Measurements from ENCODE around the gene CAMTA2. TPM values are rescaled to one million over a fixed set of nuclear protein-coding genes. Genes with fewer than 3 reads are reported as not detected.

CAMTA2 gene
- total RNA-seq (8.5 and 18.3 TPM in 2 replicates), polyA plus RNA-seq (12.4 and 16.1 TPM in 2 replicates), polyA minus RNA-seq (ENCODE audit: low replicate concordance) (69.9 and 79.8 TPM in 2 replicates)
- 28.3 and 34.4 TPM in 2 replicates for polyA plus RNA-seq (2012)

GRCh38 chr17:4986951-4987766, at the start of gene CAMTA2:
Gene CAMTA2, minus strand, starts transcription at chr17:4987675. Its CDS starts 1,453 bp downstream, at chr17:4986222.
- DNase-seq (ENCODE audit: low read depth in 2 of 2) = peak; percentile 61 to 69
- TF ChIP-seq EZH2 (IDR thresholded peaks at IDR 0.05; ENCODE audit: low read length, missing control alignments) = no peak
- TF ChIP-seq, protein P1, sequence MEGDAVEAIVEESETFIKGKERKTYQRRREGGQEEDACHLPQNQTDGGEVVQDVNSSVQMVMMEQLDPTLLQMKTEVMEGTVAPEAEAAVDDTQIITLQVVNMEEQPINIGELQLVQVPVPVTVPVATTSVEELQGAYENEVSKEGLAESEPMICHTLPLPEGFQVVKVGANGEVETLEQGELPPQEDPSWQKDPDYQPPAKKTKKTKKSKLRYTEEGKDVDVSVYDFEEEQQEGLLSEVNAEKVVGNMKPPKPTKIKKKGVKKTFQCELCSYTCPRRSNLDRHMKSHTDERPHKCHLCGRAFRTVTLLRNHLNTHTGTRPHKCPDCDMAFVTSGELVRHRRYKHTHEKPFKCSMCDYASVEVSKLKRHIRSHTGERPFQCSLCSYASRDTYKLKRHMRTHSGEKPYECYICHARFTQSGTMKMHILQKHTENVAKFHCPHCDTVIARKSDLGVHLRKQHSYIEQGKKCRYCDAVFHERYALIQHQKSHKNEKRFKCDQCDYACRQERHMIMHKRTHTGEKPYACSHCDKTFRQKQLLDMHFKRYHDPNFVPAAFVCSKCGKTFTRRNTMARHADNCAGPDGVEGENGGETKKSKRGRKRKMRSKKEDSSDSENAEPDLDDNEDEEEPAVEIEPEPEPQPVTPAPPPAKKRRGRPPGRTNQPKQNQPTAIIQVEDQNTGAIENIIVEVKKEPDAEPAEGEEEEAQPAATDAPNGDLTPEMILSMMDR (conservative IDR thresholded peaks at IDR 0.05 in 1 of 2, IDR thresholded peaks at IDR 0.05 in 1 of 2; ENCODE audit: low read depth in 1 of 2, low read length in 2 of 2) = peak; percentile 49 to 66

DNA sequence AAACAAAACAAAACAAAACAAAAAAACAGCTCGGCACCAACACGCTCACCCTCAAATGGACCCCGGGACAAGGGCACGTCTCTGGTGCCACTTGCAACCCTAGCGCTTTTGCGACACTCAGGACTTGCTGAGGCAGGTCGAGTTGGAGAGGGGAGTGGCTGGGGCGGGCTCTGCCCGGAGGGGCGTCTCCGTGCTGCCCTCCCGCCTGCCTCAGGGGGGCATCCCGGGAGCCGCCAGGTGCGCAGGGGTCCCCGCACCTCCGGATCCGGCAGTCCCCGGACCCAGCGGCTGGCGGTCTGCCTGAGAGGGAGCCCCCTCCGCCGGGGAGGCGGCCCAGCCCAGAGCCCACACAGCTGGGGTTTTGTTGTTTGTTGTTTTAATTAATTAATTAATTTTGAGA, 47.8 kb upstream of the CAMTA2 start, which contains the start of gene SLC52A1:
Gene SLC52A1, minus strand, starts transcription at position 112 of the 400 bp plus-strand sequence. CDS start 820 bp downstream, outside the sequence.
- Histone ChIP-seq H3K9ac (ENCODE audit: insufficient read depth, low read length) (no peak within 1 kb of the TSS), H3K79me2 (ENCODE audit: control insufficient read depth, insufficient read depth, low read length) (no peaks in the 10 kb centered on the region), H3K36me3 (ENCODE audit: control insufficient read depth, insufficient read depth, low read length) (no peaks in the 10 kb centered on the region), H3K27ac (ENCODE audit: insufficient read depth, low read length) (no peak within 1 kb of the TSS), H3K4me3 (replicated peaks in 1 of 4; ENCODE audit: control extremely low read depth in 1 of 4, insufficient read depth in 1 of 4, low read depth in 3 of 4, low read length in 4 of 4) (peak within 1 kb of the TSS in 1 of 4 experiments; percentile 36), H4K20me1 (ENCODE audit: control insufficient read depth, extremely low read depth, insufficient read depth, low read length) (no peaks in the 10 kb centered on the region), H3K27me3 (ENCODE audit: control insufficient read depth, insufficient read depth, low read length) (no peaks in the 10 kb centered on the region), H3K4me1 (ENCODE audit: control insufficient read depth, extremely low read depth, insufficient read depth, low read length) (no peaks in the 10 kb centered on the region), H2AFZ (ENCODE audit: low read length) (no peak within 1 kb of the TSS), H3K4me2 (ENCODE audit: extremely low read depth, insufficient read depth, low read length) (peak within 1 kb of the TSS; percentile 59), H3K9me3 (ENCODE audit: control insufficient read depth, insufficient read depth, low read depth, low read length) (no peaks in the 10 kb centered on the region)
- no peak for TF ChIP-seq EZH2 (IDR thresholded peaks at IDR 0.05; ENCODE audit: low read length, missing control alignments)
- TF ChIP-seq, protein P1 (conservative IDR thresholded peaks at IDR 0.05 in 1 of 2, IDR thresholded peaks at IDR 0.05 in 1 of 2; ENCODE audit: low read depth in 1 of 2, low read length in 2 of 2) = no peak
- no peak for DNase-seq (ENCODE audit: low read depth in 2 of 2)

More at GRCh38 chr17:4986951-4987766, at the start of gene CAMTA2:
- peaks cover 7% of the 10 kb centered on the region for H3K4me1 ChIP-seq (ENCODE audit: control insufficient read depth, extremely low read depth, insufficient read depth, low read length)
- H3K36me3 ChIP-seq (ENCODE audit: control insufficient read depth, insufficient read depth, low read length) = peaks cover 3% of the 10 kb centered on the region
- peaks cover 8% of the 10 kb centered on the region for H3K79me2 ChIP-seq (ENCODE audit: control insufficient read depth, insufficient read depth, low read length)
- H3K27ac ChIP-seq (ENCODE audit: insufficient read depth, low read length) = peak within 1 kb of the TSS; percentile 87
- H3K9ac ChIP-seq (ENCODE audit: insufficient read depth, low read length) = peak within 1 kb of the TSS; percentile 82
- peak within 1 kb of the TSS; percentile 90 for H2AFZ ChIP-seq (ENCODE audit: low read length)
- H3K27me3 ChIP-seq (ENCODE audit: control insufficient read depth, insufficient read depth, low read length) = no peaks in the 10 kb centered on the region
- H3K9me3 ChIP-seq (ENCODE audit: control insufficient read depth, insufficient read depth, low read depth, low read length) = no peaks in the 10 kb centered on the region
- H3K4me2 ChIP-seq (ENCODE audit: extremely low read depth, insufficient read depth, low read length) = peak within 1 kb of the TSS; percentile 96
- no peaks in the 10 kb centered on the region for H4K20me1 ChIP-seq (ENCODE audit: control insufficient read depth, extremely low read depth, insufficient read depth, low read length)
- peak within 1 kb of the TSS; percentile 81 to 98 (median 85) for H3K4me3 ChIP-seq (replicated peaks in 1 of 4; ENCODE audit: control extremely low read depth in 1 of 4, insufficient read depth in 1 of 4, low read depth in 3 of 4, low read length in 4 of 4)

GRCh38 chr17:5034651-5035050, 47.2 kb upstream of the CAMTA2 start:
- no peaks in the 10 kb centered on the region for H3K9me3 ChIP-seq (ENCODE audit: control insufficient read depth, insufficient read depth, low read depth, low read length)
- H3K4me3 ChIP-seq (replicated peaks in 1 of 4; ENCODE audit: control extremely low read depth in 1 of 4, insufficient read depth in 1 of 4, low read depth in 3 of 4, low read length in 4 of 4) = no peak overlapping the region
- H3K36me3 ChIP-seq (ENCODE audit: control insufficient read depth, insufficient read depth, low read length) = no peaks in the 10 kb centered on the region
- DNase-seq (ENCODE audit: low read depth in 2 of 2) = no peak
- H3K9ac ChIP-seq (ENCODE audit: insufficient read depth, low read length) = no peak overlapping the region
- H4K20me1 ChIP-seq (ENCODE audit: control insufficient read depth, extremely low read depth, insufficient read depth, low read length) = no peaks in the 10 kb centered on the region
- no peak overlapping the region for H3K4me2 ChIP-seq (ENCODE audit: extremely low read depth, insufficient read depth, low read length)
- H2AFZ ChIP-seq (ENCODE audit: low read length) = no peak overlapping the region
- TF ChIP-seq, protein P1 (conservative IDR thresholded peaks at IDR 0.05 in 1 of 2, IDR thresholded peaks at IDR 0.05 in 1 of 2; ENCODE audit: low read depth in 1 of 2, low read length in 2 of 2) = no peak
- no peak for TF ChIP-seq EZH2 (IDR thresholded peaks at IDR 0.05; ENCODE audit: low read length, missing control alignments)
- no peaks in the 10 kb centered on the region for H3K27me3 ChIP-seq (ENCODE audit: control insufficient read depth, insufficient read depth, low read length)
- no peaks in the 10 kb centered on the region for H3K4me1 ChIP-seq (ENCODE audit: control insufficient read depth, extremely low read depth, insufficient read depth, low read length)
- no peaks in the 10 kb centered on the region for H3K79me2 ChIP-seq (ENCODE audit: control insufficient read depth, insufficient read depth, low read length)
- no peak overlapping the region for H3K27ac ChIP-seq (ENCODE audit: insufficient read depth, low read length)

All from fibroblast of lung (primary cell).